GM20431 (cell line): ENCODE results near the gene CREBZF.
"Not testable (repeated sequence)": the region's sequence is repeated elsewhere in the genome, so short reads cannot be mapped to it uniquely, and the experiment has no call there.

Experiments
- in situ Hi-C: fragments of 300-500 bp; cut with MseI, MboI; formaldehyde crosslinking; loops from one replicate; pipeline ENCODE4 v1.15.0; 2020; ENCODE audit warnings: low sequenced_read_pairs; ENCODE audit not compliant: unreplicated experiment

The CREBZF gene

GRCh38 chr11:85627998-85628770 lies 36.7 kb downstream of the CREBZF start, which contains the start of gene TMEM126B:
TMEM126B (plus strand) TSS chr11:85628593; CDS start chr11:85628608, 15 bp downstream.
- in situ Hi-C loops: no loop called here

GRCh38 chr11:85627332-85627997 lies 37.5 kb downstream of the CREBZF start, which contains the start of gene DLG2:
DLG2 (minus strand) TSS chr11:85627344.
- in situ Hi-C loops: no loop called here

- in situ Hi-C loops: no loop called here
Observed at GRCh38 chr11:85626496-85626895, 38.4 kb downstream of the CREBZF start.

- in situ Hi-C loops: no loop called here
Observed at GRCh38 chr11:85620256-85620655, 44.7 kb downstream of the CREBZF start.

GRCh38 chr11:85619499-85619898 lies 45.4 kb downstream of the CREBZF start:
- in situ Hi-C loops: no loop called here

DNA sequence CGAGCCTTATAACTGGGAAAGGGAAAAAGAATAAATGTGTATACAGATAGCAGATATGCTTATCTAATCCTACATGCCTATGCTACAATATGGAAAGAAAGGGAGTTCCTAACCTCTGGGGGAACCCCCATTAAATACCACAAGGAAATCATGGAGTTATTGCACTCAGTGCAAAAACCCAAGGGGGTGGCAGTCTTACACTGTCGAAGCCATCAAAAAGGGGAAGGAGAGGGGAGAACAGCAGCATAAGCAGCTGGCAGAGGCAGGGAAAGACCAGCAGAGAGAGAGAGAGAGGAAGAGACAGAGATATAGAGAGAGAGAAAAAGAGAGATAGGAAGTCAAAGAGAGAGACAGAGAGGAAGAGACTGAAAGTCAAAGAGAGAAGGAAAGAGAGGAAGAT lies 53.3 kb downstream of the CREBZF start:
- in situ Hi-C loops: not testable (repeated sequence)
